Endothelial cell of umbilical vein (primary cell): Measurements from ENCODE around the gene GRK5. TPM values are rescaled to one million over a fixed set of nuclear protein-coding genes. Genes with fewer than 3 reads are reported as not detected.

Experiments used
- BruUV-seq: library from RNA; stranded (reverse); fragments of 400-500 nt; replicated peaks from 2 replicates; lab custom pipeline; 2021; lab: Mats Ljungman, UMichigan
- CTCF ChIA-PET: fragments of 300-600, 350-600 bp; sonication (Branson Sonifier 250); formaldehyde crosslinking; loops from one replicate; lab custom pipeline; 2021; ENCODE audit warnings: antibody characterized with exemption, inconsistent platforms; lab: Charles Lee
- POLR2A ChIA-PET: fragments of 300-600, 350-600 bp; sonication (Branson Sonifier 250); formaldehyde crosslinking; loops from one replicate; lab custom pipeline; 2021; ENCODE audit warnings: antibody characterized with exemption, inconsistent platforms; lab: Charles Lee
- DNase-seq: peaks from one replicate; pipeline ENCODE4 v3.0.0-alpha.2; 2011; ENCODE audit warnings: low read depth, low spot score
- FAIRE-seq: peaks from 2 replicates; lab custom pipeline; 2011; peaks lifted over from hg19 to GRCh38; lab: Jason Lieb, UNC
- H2AFZ ChIP-seq: 2 replicates; pipeline ENCODE4 v1.6.0; 2012; ENCODE audit warnings: low read depth, low read length, control low read depth, inconsistent platforms
- H3K27ac ChIP-seq: 2 replicates; pipeline ENCODE4 v1.5.1; 2011; ENCODE audit warnings: low read depth, mild to moderate bottlenecking, control low read depth, low read length, moderate library complexity; ENCODE audit not compliant: insufficient read depth
- H3K27me3 ChIP-seq, 2 experiments: 2 replicates each; pipeline versions ENCODE4 v1.6.0 to v1.6.1; 2011; ENCODE audit warnings: low read length in 2 of 2, mixed read lengths in 1 of 2; ENCODE audit not compliant: control insufficient read depth in 2 of 2, insufficient read depth in 2 of 2
- H3K36me3 ChIP-seq, 2 experiments: 2 replicates in 1 of 2; 3 replicates in 1 of 2; pipeline ENCODE4 v1.5.1; 2011; ENCODE audit warnings: low read length in 2 of 2, mild to moderate bottlenecking in 1 of 2, moderate library complexity in 1 of 2; ENCODE audit not compliant: control insufficient read depth in 2 of 2, insufficient read depth in 2 of 2; ENCODE audit errors: extremely low read depth in 1 of 2
- H3K4me1 ChIP-seq: 3 replicates; pipeline ENCODE4 v1.5.1; 2011; ENCODE audit warnings: mild to moderate bottlenecking, low read length; ENCODE audit not compliant: control insufficient read depth, insufficient read depth; ENCODE audit errors: extremely low read depth
- H3K4me2 ChIP-seq: 2 replicates; pipeline ENCODE4 v1.6.1; 2011; ENCODE audit warnings: low read length, control low read depth, mixed read lengths; ENCODE audit not compliant: insufficient read depth
- H3K4me3 ChIP-seq, 3 experiments: fragments of 200-600 bp in 1 of 3; sonication (generic), shearing (Covaris generic) in 1 of 3; replicated peaks in 1 of 3; 2 replicates each; pipeline ENCODE4 v1.5.1; 2011 to 2016; ENCODE audit warnings: control low read depth in 3 of 3, low read length in 3 of 3, mild to moderate bottlenecking in 2 of 3, inconsistent platforms in 1 of 3, low read depth in 1 of 3, moderate library complexity in 1 of 3; ENCODE audit not compliant: insufficient read depth in 1 of 3
- H3K79me2 ChIP-seq: 2 replicates; pipeline ENCODE4 v1.6.0; 2012; ENCODE audit warnings: low read length, inconsistent platforms; ENCODE audit not compliant: control insufficient read depth, insufficient read depth
- H3K9ac ChIP-seq: replicated peaks from 2 replicates; pipeline ENCODE3; 2011; ENCODE audit warnings: low read length, control low read depth; ENCODE audit not compliant: insufficient read depth; ENCODE audit errors: extremely low read depth
- H3K9me1 ChIP-seq: replicated peaks from 3 replicates; pipeline ENCODE4 v1.6.0; 2011; ENCODE audit warnings: mild to moderate bottlenecking, low read length; ENCODE audit not compliant: control insufficient read depth, insufficient read depth; ENCODE audit errors: extremely low read depth
- H3K9me3 ChIP-seq: replicated peaks from 2 replicates; pipeline ENCODE4 v1.5.1; 2012; ENCODE audit warnings: low read length, inconsistent platforms; ENCODE audit not compliant: control insufficient read depth, insufficient read depth
- H4K20me1 ChIP-seq: replicated peaks from 2 replicates; pipeline ENCODE3; 2011; ENCODE audit warnings: mild to moderate bottlenecking, low read length; ENCODE audit not compliant: control insufficient read depth, insufficient read depth; ENCODE audit errors: extremely low read depth
- CTCF ChIP-seq, 2 donors: IDR thresholded peaks; 1 replicate in 1 of 2; 2 replicates in 1 of 2; pipeline ENCODE4 v1.5.1; 2011; ENCODE audit warnings: low read length in 2 of 2, mild to moderate bottlenecking in 2 of 2, moderate library complexity in 2 of 2, control low read depth in 1 of 2, inconsistent platforms in 1 of 2, low read depth in 1 of 2; ENCODE audit not compliant: insufficient read depth in 1 of 2; ENCODE audit errors: extremely low read depth in 1 of 2
- EZH2 ChIP-seq: IDR thresholded peaks from 2 replicates; pipeline ENCODE4 v1.6.1; 2012; ENCODE audit warnings: borderline replicate concordance, low read depth, mild to moderate bottlenecking, moderate library complexity, low read length, inconsistent platforms; ENCODE audit not compliant: severe bottlenecking
- FOS ChIP-seq: IDR thresholded peaks from 2 replicates; pipeline ENCODE4 v1.6.1; 2011; ENCODE audit warnings: mild to moderate bottlenecking, low read length, moderate library complexity, borderline replicate concordance; ENCODE audit not compliant: insufficient read depth
- GATA2 ChIP-seq: IDR thresholded peaks from 2 replicates; pipeline ENCODE4 v1.7.0; 2011; ENCODE audit warnings: low read depth, mild to moderate bottlenecking, moderate library complexity, mixed read lengths, low read length; ENCODE audit not compliant: insufficient read length, insufficient read depth
- JUN ChIP-seq: IDR thresholded peaks from 2 replicates; pipeline ENCODE4 v1.6.1; 2011; ENCODE audit warnings: borderline replicate concordance, low read depth; ENCODE audit not compliant: insufficient read length, insufficient read depth
- MYC ChIP-seq: IDR thresholded peaks from one replicate; pipeline ENCODE4 v1.6.1; 2011; ENCODE audit warnings: mild to moderate bottlenecking, low read depth, low read length
- POLR2A ChIP-seq: IDR thresholded peaks from 2 replicates; pipeline ENCODE4 v1.6.1; 2012; ENCODE audit warnings: low read depth, mild to moderate bottlenecking, control low read depth, low read length
- POLR2AphosphoS5 ChIP-seq: IDR thresholded peaks from 2 replicates; pipeline ENCODE4 v1.6.1; 2012; ENCODE audit warnings: low read depth, mild to moderate bottlenecking, control low read depth, low read length, moderate library complexity; ENCODE audit not compliant: insufficient read depth
- dilution Hi-C: fragments of 300-500 bp; cut with MboI; formaldehyde crosslinking; loops from one replicate; pipeline ENCODE4 v1.15.0; 2019; ENCODE audit warnings: low sequenced_read_pairs; ENCODE audit not compliant: extremely low pct_ligation_motif_present
- intact Hi-C: fragments of 100-400 bp; cut with micrococcal nuclease; formaldehyde crosslinking; loops from one replicate; pipeline ENCODE4 v1.10.0; 2022
- polyA plus RNA-seq, 4 experiments: library from polyadenylated mRNA; depleted of rRNA in 3 of 4; stranded (reverse) in 3 of 4; unstranded in 1 of 4; fragments of >200 nt; gene quantifications; 2 replicates each; pipeline versions ENCODE4 v1.2.1 to v1.2.3, GENCODE V29; 2011 to 2012; ENCODE audit warnings: missing spikeins in 1 of 4
- total RNA-seq: library from RNA; stranded (reverse); gene quantifications from 2 replicates; pipeline ENCODE4 v1.2.3, GENCODE V29; 2021
- TF ChIP-seq, protein P1 (sequence below): IDR thresholded peaks from 2 replicates; pipeline ENCODE4 v1.6.1; 2011; ENCODE audit not compliant: insufficient read depth, insufficient read length

Gene GRK5
- total and polyA plus RNA-seq, 2 donors (not counting 3 experiments of a cell fraction or from before 2014, with no cell fraction given): 13.1 to 29.5 TPM

DNA sequence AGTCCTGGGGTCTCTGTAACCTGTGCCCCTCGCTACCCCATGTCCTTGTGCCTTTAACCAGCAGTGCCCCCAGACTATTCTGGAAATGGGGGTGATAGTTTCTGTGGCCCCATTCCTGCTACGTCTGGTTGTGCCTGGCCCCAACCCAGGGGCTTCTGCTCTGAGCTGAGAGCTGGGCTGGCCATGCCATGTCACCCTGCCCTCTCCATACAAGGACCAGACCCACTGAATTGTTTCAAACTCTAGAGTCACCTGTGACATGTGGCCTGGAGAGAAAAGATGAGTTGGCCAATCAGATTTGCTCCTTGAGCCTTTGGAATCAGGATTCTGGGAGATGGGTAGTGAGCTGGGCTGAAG lies 108.6 kb downstream of the GRK5 start:
- dilution Hi-C loops (no loop called here), intact Hi-C loops (loop anchor here (2.0 kb wide), 1 partner anchor 23 kb away; no protein-coding TSS in a partner anchor)
- DNase-seq: no peak
- CTCF ChIA-PET: interaction anchor here (0.8 to 1.9 kb wide), 4 partner anchors 10 to 117 kb away, joined by 3 to 6 read pairs (median 3); partner anchors contain the start of gene GRK5
- Histone ChIP-seq H3K4me2 (no peak overlapping the region), H3K4me3 (no peak overlapping the region), H3K9me3 (no peaks in the 10 kb centered on the region), H3K27me3 (no peaks in the 10 kb centered on the region), H3K9ac (peak overlapping the region; percentile 23), H3K36me3 (no peaks in the 10 kb centered on the region), H3K27ac (peak overlapping the region; percentile 94), H3K4me1 (peaks cover 35% of the 10 kb centered on the region), H4K20me1 (no peaks in the 10 kb centered on the region), H3K9me1 (no peaks in the 10 kb centered on the region), H3K79me2 (peaks cover 4% of the 10 kb centered on the region), H2AFZ (no peak overlapping the region)
- no peak for FAIRE-seq
- BruUV-seq: no TSS peak
- TF ChIP-seq JUN (no peak), MYC (no peak), POLR2A (no peak), FOS (no peak), CTCF (IDR thresholded peaks at IDR 0.05; ENCODE audit: extremely low read depth in 1 of 2, insufficient read depth in 1 of 2, low read depth in 1 of 2, low read length in 2 of 2) (no peak), GATA2 (no peak), POLR2AphosphoS5 (no peak), EZH2 (no peak)
- TF ChIP-seq, protein P1, sequence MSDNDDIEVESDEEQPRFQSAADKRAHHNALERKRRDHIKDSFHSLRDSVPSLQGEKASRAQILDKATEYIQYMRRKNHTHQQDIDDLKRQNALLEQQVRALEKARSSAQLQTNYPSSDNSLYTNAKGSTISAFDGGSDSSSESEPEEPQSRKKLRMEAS: no peak
- POLR2A ChIA-PET: no interaction called here
